Measurements from ENCODE around the gene PLXNA4. TPM values are rescaled to one million over a fixed set of nuclear protein-coding genes. Genes with fewer than 3 reads are reported as not detected.

The PLXNA4 gene
- polyA plus RNA-seq, 1 donor (not counting 4 experiments of a cell fraction or from before 2014, with no cell fraction given) = 0.01 TPM

DNA sequence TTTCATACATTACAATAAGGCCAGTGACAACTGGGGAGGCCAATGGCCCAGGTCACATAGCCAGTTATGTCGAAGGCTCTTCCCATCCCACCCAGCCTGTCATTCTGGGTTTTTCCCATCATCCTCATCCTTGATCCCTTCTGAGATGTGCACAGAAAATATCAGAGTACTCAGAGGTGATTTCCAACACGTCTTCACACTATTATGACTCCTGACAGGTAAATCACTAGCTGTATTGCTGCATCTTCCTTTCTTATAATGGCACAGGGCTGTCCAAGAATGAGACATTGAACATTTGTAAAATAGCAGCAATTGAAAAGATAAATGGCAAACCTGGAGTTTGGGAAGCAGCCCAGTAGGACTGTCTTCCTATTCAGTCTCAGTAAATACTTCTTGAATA is 159.9 kb downstream of the PLXNA4 start:
- no peak overlapping the region for H3K4me2 ChIP-seq (ENCODE audit: control insufficient read depth, extremely low read depth, insufficient read depth, low read depth, low read length)
- H3K9me1 ChIP-seq (ENCODE audit: control insufficient read depth, extremely low read depth, insufficient read depth, low read length) = no peaks in the 10 kb centered on the region
- no peaks in the 10 kb centered on the region for H3K36me3 ChIP-seq (ENCODE audit: control insufficient read depth in 2 of 2, extremely low read depth in 1 of 2, insufficient read depth in 2 of 2, low read length in 2 of 2)
- dilution Hi-C loops (cut with MboI; ENCODE audit: extremely low pct_ligation_motif_present, low sequenced_read_pairs) = no loop called here
- H2AFZ ChIP-seq (ENCODE audit: control insufficient read depth, low read length) = no peak overlapping the region
- H3K9me3 ChIP-seq (ENCODE audit: control insufficient read depth, low read depth, low read length) = no peaks in the 10 kb centered on the region
- H3K4me3 ChIP-seq (ENCODE audit: control insufficient read depth in 2 of 3, extremely low read depth in 1 of 3, insufficient read depth in 2 of 3, low read depth in 1 of 3, low read length in 3 of 3) = no peak overlapping the region
- no peaks in the 10 kb centered on the region for H3K4me1 ChIP-seq (ENCODE audit: control insufficient read depth, extremely low read depth, insufficient read depth, low read length)
- TF ChIP-seq, protein P1, sequence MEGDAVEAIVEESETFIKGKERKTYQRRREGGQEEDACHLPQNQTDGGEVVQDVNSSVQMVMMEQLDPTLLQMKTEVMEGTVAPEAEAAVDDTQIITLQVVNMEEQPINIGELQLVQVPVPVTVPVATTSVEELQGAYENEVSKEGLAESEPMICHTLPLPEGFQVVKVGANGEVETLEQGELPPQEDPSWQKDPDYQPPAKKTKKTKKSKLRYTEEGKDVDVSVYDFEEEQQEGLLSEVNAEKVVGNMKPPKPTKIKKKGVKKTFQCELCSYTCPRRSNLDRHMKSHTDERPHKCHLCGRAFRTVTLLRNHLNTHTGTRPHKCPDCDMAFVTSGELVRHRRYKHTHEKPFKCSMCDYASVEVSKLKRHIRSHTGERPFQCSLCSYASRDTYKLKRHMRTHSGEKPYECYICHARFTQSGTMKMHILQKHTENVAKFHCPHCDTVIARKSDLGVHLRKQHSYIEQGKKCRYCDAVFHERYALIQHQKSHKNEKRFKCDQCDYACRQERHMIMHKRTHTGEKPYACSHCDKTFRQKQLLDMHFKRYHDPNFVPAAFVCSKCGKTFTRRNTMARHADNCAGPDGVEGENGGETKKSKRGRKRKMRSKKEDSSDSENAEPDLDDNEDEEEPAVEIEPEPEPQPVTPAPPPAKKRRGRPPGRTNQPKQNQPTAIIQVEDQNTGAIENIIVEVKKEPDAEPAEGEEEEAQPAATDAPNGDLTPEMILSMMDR (optimal IDR thresholded peaks at IDR 0.05 in 1 of 3, IDR thresholded peaks at IDR 0.05 in 1 of 3, conservative IDR thresholded peaks at IDR 0.05 in 1 of 3; ENCODE audit: extremely low read depth in 1 of 3, insufficient read depth in 2 of 3, low read length in 3 of 3) = no peak
- TF ChIP-seq EZH2 (IDR thresholded peaks at IDR 0.05; ENCODE audit: low read length) = no peak
- H3K79me2 ChIP-seq (ENCODE audit: control insufficient read depth, insufficient read depth, low read length) = no peaks in the 10 kb centered on the region
- FAIRE-seq (no peak), DNase-seq (ENCODE audit: low read depth, low spot score) (no peak)
- no peaks in the 10 kb centered on the region for H3K27me3 ChIP-seq (ENCODE audit: control insufficient read depth, extremely low read depth, insufficient read depth, low read length)
- no peak overlapping the region for H3K27ac ChIP-seq (ENCODE audit: control insufficient read depth, insufficient read depth, low read length)
- no peak overlapping the region for H3K9ac ChIP-seq (ENCODE audit: control insufficient read depth, extremely low read depth, insufficient read depth, low read length)
- H4K20me1 ChIP-seq (ENCODE audit: control insufficient read depth, extremely low read depth, insufficient read depth, low read length) = no peaks in the 10 kb centered on the region

DNA sequence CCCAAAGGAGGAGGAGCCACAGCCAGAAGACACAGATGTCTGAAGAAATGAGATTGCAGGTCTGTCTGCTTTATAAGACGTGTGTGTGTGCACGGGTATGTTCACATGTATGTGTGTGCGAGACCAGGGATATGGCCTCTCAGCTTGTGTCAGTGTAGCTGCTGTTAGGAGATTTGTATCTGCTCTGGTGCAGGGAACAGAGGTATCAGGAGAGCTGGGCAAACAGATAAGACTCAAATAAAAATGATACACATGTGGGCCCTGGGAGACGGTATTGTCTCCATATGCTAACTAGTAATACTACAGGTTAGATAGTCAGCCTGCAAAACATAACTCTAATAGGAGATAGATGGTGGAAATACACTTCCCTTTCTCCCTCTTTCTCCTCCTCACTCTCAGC is 161.0 kb downstream of the PLXNA4 start:
- FAIRE-seq (no peak), DNase-seq (ENCODE audit: low read depth, low spot score) (no peak)
- Histone ChIP-seq H3K27me3 (ENCODE audit: control insufficient read depth, extremely low read depth, insufficient read depth, low read length) (peaks cover 2% of the 10 kb centered on the region), H4K20me1 (ENCODE audit: control insufficient read depth, extremely low read depth, insufficient read depth, low read length) (no peaks in the 10 kb centered on the region), H3K4me2 (ENCODE audit: control insufficient read depth, extremely low read depth, insufficient read depth, low read depth, low read length) (no peak overlapping the region), H3K27ac (ENCODE audit: control insufficient read depth, insufficient read depth, low read length) (no peak overlapping the region), H3K9me3 (ENCODE audit: control insufficient read depth, low read depth, low read length) (no peaks in the 10 kb centered on the region), H3K4me1 (ENCODE audit: control insufficient read depth, extremely low read depth, insufficient read depth, low read length) (no peaks in the 10 kb centered on the region), H3K36me3 (ENCODE audit: control insufficient read depth in 2 of 2, extremely low read depth in 1 of 2, insufficient read depth in 2 of 2, low read length in 2 of 2) (no peaks in the 10 kb centered on the region), H3K4me3 (ENCODE audit: control insufficient read depth in 2 of 3, extremely low read depth in 1 of 3, insufficient read depth in 2 of 3, low read depth in 1 of 3, low read length in 3 of 3) (no peak overlapping the region), H3K9me1 (ENCODE audit: control insufficient read depth, extremely low read depth, insufficient read depth, low read length) (no peaks in the 10 kb centered on the region), H3K79me2 (ENCODE audit: control insufficient read depth, insufficient read depth, low read length) (no peaks in the 10 kb centered on the region), H3K9ac (ENCODE audit: control insufficient read depth, extremely low read depth, insufficient read depth, low read length) (no peak overlapping the region), H2AFZ (ENCODE audit: control insufficient read depth, low read length) (no peak overlapping the region)
- TF ChIP-seq, protein P1 (optimal IDR thresholded peaks at IDR 0.05 in 1 of 3, IDR thresholded peaks at IDR 0.05 in 1 of 3, conservative IDR thresholded peaks at IDR 0.05 in 1 of 3; ENCODE audit: extremely low read depth in 1 of 3, insufficient read depth in 2 of 3, low read length in 3 of 3) = no peak
- no peak for TF ChIP-seq EZH2 (IDR thresholded peaks at IDR 0.05; ENCODE audit: low read length)
- dilution Hi-C loops (cut with MboI; ENCODE audit: extremely low pct_ligation_motif_present, low sequenced_read_pairs) = no loop called here

Data from keratinocyte (primary cell).